Globus pallidus (tissue), 1 donor: Measurements from ENCODE around the gene LAGE3.

Experiments
- DNase-seq: peaks from one replicate; pipeline ENCODE4 v3.0.0-alpha.2; 2015; ENCODE audit warnings: low spot score

The LAGE3 gene

DNA sequence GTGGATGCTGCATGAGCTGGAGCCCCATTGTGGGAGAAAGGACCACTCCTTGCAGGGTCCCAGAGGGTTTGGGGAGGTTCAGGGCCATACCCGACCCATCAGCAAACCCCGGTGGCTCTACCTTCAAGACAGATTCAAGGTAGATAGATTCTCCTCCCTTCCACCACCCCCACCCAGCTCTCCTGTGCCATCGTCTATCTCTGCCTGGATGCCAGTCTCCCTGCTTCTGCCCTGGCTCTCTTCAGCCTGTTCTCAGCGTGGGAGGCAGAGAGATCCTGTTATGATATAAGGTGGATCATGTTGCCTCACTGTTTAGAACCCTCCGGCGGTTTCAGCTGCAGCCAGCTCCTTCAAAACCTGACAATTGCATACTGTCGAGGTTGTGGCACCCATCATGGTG lies 5.4 kb downstream of the LAGE3 start:
- no peak for DNase-seq

- no peak for DNase-seq
These were observed 6.1 kb downstream of the LAGE3 start for GRCh38 chrX:154472685-154473632.

GRCh38 chrX:154471839-154472684 lies 7.0 kb downstream of the LAGE3 start:
- DNase-seq: no peak

GRCh38 chrX:154470914-154471568 lies 8.0 kb downstream of the LAGE3 start:
- no peak for DNase-seq

DNA sequence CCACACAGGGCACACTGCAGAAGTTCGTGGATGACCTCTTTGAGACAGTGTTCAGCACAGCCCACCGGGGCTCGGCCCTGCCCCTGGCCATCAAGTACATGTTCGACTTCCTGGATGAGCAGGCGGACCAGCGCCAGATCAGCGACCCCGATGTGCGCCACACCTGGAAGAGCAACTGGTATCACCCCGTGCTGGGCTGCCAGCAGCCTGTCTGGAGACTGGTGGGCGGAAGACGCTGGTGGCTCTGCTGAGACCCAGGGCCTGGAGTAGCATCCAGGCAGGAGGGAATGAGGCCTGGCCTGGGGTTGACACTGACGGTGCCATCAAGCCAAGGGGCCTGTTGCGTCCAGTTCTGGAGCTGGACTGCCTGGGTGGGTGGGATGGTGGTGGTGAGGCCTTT lies 8.6 kb downstream of the LAGE3 start:
- no peak for DNase-seq

DNA sequence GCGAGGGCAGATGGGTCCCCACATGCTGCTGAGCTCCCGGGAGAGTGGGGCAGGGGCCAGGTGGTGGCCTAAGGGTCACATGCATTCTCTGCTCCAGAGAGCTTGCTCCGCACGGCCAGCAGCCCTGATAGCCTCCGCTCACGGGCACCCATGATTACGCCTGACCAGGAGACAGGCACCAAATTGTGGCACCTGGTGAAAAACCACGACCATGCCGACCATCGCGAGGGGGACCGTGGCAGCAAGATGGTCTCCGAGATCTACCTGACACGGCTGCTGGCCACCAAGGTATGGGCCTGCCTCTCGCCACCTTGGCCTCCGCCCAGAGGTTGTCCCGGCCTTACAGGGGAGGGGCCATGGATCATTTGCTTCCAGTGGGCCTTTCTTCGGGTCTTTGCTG lies 9.2 kb downstream of the LAGE3 start:
- DNase-seq: no peak

- no peak for DNase-seq
These were observed 10.0 kb downstream of the LAGE3 start for GRCh38 chrX:154469114-154469513.

GRCh38 chrX:154468217-154468616 lies 10.9 kb downstream of the LAGE3 start:
- no peak for DNase-seq

- no peak for DNase-seq
These were observed 11.5 kb downstream of the LAGE3 start for GRCh38 chrX:154467556-154467955.

DNA sequence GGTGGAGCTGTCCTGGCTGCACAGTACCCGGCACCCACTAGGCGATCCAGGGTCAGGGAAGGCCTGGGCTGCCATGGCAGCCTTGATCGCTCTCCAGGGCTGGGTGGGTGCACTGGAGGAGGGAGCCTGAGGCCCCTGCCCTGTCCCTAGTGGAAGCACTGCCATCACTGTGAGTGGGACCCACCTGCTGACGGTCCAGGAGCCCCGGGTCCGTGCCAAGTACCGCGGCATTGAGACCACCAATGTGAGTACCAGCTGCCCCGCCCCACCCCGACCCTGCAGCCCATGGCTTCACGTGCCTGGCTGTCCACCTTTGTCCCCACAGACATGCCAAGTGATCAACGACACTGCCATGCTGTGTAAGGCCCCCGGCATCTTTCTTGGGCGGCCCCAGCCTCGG lies 12.2 kb downstream of the LAGE3 start:
- DNase-seq: no peak

DNA sequence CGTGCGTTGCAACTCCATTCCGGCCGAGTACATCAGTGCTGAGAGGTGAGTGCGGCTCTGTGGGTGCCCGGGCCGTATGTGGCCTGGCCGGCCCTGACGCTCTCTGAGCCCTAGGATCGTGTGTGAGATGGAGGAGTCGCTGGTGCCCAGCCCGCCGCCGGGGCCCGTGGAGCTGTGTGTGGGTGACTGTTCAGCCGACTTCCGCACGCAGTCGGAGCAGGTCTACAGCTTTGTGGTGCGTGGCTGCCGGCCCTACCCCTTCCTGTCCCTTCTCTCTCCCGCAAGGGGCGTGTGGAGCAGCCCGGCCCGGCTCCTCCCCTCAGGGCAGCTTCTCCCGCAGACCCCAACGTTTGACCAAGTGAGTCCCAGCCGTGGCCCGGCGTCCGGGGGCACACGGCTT lies 13.0 kb downstream of the LAGE3 start:
- DNase-seq: no peak

- no peak for DNase-seq
These were observed 13.5 kb downstream of the LAGE3 start for GRCh38 chrX:154465601-154466000.

DNA sequence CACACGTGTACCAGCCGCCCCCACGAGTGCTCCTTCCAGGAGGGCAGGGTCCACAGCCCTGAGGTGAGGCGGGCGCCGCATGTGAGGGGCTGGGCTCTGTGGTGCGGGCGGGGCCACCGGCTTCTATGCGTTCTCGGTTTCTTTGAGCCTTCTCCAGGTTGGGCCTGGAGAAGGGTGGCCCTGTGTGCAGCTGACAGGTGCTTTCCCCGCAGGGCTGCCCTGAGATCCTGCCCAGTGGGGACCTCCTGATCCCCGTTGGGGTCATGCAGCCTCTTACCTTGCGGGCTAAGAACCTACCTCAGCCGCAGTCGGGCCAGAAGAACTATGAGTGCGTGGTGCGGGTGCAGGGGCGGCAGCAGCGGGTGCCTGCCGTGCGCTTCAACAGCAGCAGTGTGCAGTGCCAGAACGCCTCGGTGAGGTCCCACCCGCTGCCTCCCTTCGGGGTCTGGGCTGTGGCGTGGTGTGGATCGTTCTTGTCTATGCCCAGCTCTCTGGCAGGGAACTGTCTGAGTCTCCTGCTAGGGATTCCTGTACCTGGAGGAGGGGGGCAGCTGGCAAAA lies 14.2 kb downstream of the LAGE3 start:
- DNase-seq: no peak

GRCh38 chrX:154463611-154464220 lies 15.4 kb downstream of the LAGE3 start:
- no peak for DNase-seq

GRCh38 chrX:154462396-154462795 lies 16.7 kb downstream of the LAGE3 start:
- DNase-seq: no peak

- DNase-seq: no peak
These were observed 18.8 kb downstream of the LAGE3 start for GRCh38 chrX:154460326-154460725.

- DNase-seq: no peak
These were observed 19.2 kb downstream of the LAGE3 start for GRCh38 chrX:154459832-154460231.

- no peak for DNase-seq
These were observed 19.9 kb downstream of the LAGE3 start for GRCh38 chrX:154458954-154459778.

DNA sequence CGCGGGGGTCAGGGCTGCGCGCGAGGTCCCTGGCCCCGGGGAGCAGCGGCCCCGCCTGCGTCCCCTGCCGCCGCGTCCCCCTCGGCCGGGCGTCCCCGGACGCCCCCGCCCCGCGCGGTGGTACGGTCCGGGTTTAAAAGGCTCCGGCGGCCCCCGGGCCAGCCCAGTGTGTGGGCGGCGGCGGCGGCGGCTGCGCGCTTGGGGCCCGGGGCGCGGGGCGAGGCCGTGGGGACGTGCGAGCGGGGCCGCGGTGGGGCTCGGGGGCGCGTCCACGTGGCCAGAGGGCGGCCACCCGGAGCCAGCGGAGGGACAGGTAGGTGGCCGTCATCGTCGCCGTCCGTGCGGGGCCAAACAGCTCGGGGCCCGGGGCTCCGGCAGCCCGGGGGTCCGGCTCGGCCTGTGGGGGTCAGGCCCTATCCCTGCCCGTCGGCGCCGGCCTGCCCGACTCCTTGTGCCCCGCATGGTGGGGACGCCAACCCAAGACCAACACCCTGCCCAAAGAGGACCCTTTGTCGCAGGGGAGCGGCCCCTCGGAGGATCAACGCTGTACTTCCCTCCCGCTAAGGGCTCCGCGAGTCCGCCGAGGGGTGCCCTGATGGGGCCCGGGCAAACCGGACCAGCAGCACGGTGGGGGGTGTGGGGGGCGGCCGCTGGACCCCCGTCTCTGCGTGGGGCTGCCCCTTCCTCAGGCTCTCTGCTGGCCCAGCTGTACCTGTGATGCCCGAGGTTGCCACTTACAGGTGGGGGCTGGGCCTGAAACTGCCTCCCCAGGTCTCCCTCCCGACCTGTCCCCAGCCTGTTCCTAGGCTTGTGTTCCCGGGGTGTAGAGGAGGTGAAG lies 20.7 kb downstream of the LAGE3 start, which contains the start of gene PLXNA3:
TSS of gene PLXNA3 (plus strand) at position 166 of the 838 bp plus-strand sequence. CDS start 1,903 bp downstream, outside the sequence.
- DNase-seq: peak; percentile 37
